Measurements from ENCODE around the gene RHEX.

DNA sequence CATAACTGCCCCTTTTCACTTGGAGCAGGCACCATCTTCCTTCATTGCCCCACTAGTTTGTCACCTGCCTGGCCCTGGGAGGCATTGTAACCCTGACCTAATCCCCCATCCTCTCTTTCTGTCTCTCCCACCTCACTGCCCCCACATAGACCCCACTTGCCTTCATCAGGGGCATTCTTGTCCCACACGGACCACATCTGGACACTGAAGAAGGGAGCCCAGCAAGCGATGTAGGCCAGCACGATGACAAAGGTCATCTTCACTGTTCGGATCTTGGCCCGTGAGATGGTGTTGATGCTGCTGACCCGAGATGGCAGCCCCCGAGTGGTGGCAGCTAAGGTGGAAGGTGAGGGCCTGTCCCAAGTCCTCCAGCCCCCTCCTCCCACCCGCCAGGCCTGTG is 62.8 kb downstream of the RHEX start:
- TF ChIP-seq, protein P1, sequence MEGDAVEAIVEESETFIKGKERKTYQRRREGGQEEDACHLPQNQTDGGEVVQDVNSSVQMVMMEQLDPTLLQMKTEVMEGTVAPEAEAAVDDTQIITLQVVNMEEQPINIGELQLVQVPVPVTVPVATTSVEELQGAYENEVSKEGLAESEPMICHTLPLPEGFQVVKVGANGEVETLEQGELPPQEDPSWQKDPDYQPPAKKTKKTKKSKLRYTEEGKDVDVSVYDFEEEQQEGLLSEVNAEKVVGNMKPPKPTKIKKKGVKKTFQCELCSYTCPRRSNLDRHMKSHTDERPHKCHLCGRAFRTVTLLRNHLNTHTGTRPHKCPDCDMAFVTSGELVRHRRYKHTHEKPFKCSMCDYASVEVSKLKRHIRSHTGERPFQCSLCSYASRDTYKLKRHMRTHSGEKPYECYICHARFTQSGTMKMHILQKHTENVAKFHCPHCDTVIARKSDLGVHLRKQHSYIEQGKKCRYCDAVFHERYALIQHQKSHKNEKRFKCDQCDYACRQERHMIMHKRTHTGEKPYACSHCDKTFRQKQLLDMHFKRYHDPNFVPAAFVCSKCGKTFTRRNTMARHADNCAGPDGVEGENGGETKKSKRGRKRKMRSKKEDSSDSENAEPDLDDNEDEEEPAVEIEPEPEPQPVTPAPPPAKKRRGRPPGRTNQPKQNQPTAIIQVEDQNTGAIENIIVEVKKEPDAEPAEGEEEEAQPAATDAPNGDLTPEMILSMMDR (IDR thresholded peaks at IDR 0.05), result no peak
- TF ChIP-seq EZH2 (IDR thresholded peaks at IDR 0.05; ENCODE audit: borderline replicate concordance, insufficient read depth, low read depth, low read length, poor library complexity, severe bottlenecking), result no peak
